ENCODE measurements around the gene ITM2B.

DNA sequence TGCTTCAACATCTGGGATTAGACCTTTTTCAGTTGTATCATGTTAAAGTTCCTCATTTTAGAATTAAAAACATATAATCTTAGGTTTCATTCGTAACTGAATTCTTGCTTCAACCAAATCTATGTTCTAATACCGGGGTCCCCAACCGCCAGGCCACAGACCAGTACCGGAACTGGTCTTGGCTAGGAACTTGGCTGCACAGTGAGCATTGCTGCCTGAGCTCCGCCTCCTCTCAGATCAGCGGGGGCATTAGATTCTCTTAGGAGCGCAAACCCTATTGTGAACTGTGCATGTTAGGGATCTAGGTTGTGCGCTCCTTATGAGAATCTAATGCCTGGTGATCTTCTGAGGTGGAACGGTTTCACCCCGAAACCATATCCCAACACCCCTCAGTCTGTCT is 19.2 kb downstream of the ITM2B start:
- TF ChIP-seq, protein P1, sequence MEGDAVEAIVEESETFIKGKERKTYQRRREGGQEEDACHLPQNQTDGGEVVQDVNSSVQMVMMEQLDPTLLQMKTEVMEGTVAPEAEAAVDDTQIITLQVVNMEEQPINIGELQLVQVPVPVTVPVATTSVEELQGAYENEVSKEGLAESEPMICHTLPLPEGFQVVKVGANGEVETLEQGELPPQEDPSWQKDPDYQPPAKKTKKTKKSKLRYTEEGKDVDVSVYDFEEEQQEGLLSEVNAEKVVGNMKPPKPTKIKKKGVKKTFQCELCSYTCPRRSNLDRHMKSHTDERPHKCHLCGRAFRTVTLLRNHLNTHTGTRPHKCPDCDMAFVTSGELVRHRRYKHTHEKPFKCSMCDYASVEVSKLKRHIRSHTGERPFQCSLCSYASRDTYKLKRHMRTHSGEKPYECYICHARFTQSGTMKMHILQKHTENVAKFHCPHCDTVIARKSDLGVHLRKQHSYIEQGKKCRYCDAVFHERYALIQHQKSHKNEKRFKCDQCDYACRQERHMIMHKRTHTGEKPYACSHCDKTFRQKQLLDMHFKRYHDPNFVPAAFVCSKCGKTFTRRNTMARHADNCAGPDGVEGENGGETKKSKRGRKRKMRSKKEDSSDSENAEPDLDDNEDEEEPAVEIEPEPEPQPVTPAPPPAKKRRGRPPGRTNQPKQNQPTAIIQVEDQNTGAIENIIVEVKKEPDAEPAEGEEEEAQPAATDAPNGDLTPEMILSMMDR (IDR thresholded peaks at IDR 0.05): no peak
- TF ChIP-seq POLR2AphosphoS5 (IDR thresholded peaks at IDR 0.05): no peak
- TF ChIP-seq EP300 (IDR thresholded peaks at IDR 0.05): no peak
- no peak for TF ChIP-seq POLR2A (IDR thresholded peaks at IDR 0.05; ENCODE audit: low read depth)
